ENCODE measurements around the gene LRP1B. TPM values are rescaled to one million over a fixed set of nuclear protein-coding genes. Genes with fewer than 3 reads are reported as not detected.

The LRP1B gene
- polyA plus RNA-seq, 1 donor from 2014 or later, result 12.7 TPM

- no peaks in the 10 kb centered on the region for H3K9me2 ChIP-seq (ENCODE audit: insufficient read depth, low read length)
- no peaks in the 10 kb centered on the region for H3K9me3 ChIP-seq (ENCODE audit: low read length)
- H3K9ac ChIP-seq (ENCODE audit: low read length), result no peak overlapping the region
- no peak overlapping the region for H3K4me3 ChIP-seq (ENCODE audit: low read length)
- no peaks in the 10 kb centered on the region for H4K20me1 ChIP-seq (ENCODE audit: insufficient read depth)
- H2AFZ ChIP-seq (ENCODE audit: low read depth, low read length), result no peak overlapping the region
- H3K27me3 ChIP-seq (ENCODE audit: insufficient read depth, low read depth, low read length), result no peaks in the 10 kb centered on the region
- no peak overlapping the region for H3K4me2 ChIP-seq (ENCODE audit: low read length)
- no peaks in the 10 kb centered on the region for H3K36me3 ChIP-seq (ENCODE audit: insufficient read depth, low read length)
- H3K79me2 ChIP-seq (replicated peaks; ENCODE audit: insufficient read depth, low read length), result no peaks in the 10 kb centered on the region
- no peak for TF ChIP-seq EP300 (conservative IDR thresholded peaks at IDR 0.05; ENCODE audit: poor library complexity, severe bottlenecking)
- TF ChIP-seq SMC3 (conservative IDR thresholded peaks at IDR 0.05; ENCODE audit: poor library complexity), result no peak
- H3F3A ChIP-seq (ENCODE audit: insufficient read depth, low read length, poor library complexity, severe bottlenecking), result no peaks in the 10 kb centered on the region
- no peak overlapping the region for H3K27ac ChIP-seq (ENCODE audit: low read length)
Observed at GRCh38 chr2:140770645-140771044, 1360.2 kb downstream of the LRP1B start.

GRCh38 chr2:140761807-140762206, 1369.0 kb downstream of the LRP1B start:
- Histone ChIP-seq H3K9me2 (ENCODE audit: insufficient read depth, low read length) (no peaks in the 10 kb centered on the region), H3F3A (ENCODE audit: insufficient read depth, low read length, poor library complexity, severe bottlenecking) (no peaks in the 10 kb centered on the region), H3K4me2 (ENCODE audit: low read length) (no peak overlapping the region), H3K27ac (ENCODE audit: low read length) (no peak overlapping the region), H3K79me2 (replicated peaks; ENCODE audit: insufficient read depth, low read length) (no peaks in the 10 kb centered on the region), H3K36me3 (ENCODE audit: insufficient read depth, low read length) (no peaks in the 10 kb centered on the region), H3K9ac (ENCODE audit: low read length) (no peak overlapping the region), H4K20me1 (ENCODE audit: insufficient read depth) (no peaks in the 10 kb centered on the region), H2AFZ (ENCODE audit: low read depth, low read length) (no peak overlapping the region), H3K9me3 (ENCODE audit: low read length) (no peaks in the 10 kb centered on the region), H3K4me3 (ENCODE audit: low read length) (no peak overlapping the region), H3K27me3 (ENCODE audit: insufficient read depth, low read depth, low read length) (no peaks in the 10 kb centered on the region)
- no peak for TF ChIP-seq EP300 (conservative IDR thresholded peaks at IDR 0.05; ENCODE audit: poor library complexity, severe bottlenecking)
- TF ChIP-seq MXI1 (conservative IDR thresholded peaks at IDR 0.05; ENCODE audit: poor library complexity, severe bottlenecking), result no peak
- TF ChIP-seq RAD21 (conservative IDR thresholded peaks at IDR 0.05), result no peak

GRCh38 chr2:140759426-140760156, 1371.2 kb downstream of the LRP1B start:
- no peaks in the 10 kb centered on the region for H3K79me2 ChIP-seq (replicated peaks; ENCODE audit: insufficient read depth, low read length)
- H3K4me2 ChIP-seq (ENCODE audit: low read length), result no peak overlapping the region
- H3K9me2 ChIP-seq (ENCODE audit: insufficient read depth, low read length), result no peaks in the 10 kb centered on the region
- H3K4me3 ChIP-seq (ENCODE audit: low read length), result no peak overlapping the region
- no peaks in the 10 kb centered on the region for H4K20me1 ChIP-seq (ENCODE audit: insufficient read depth)
- no peak overlapping the region for H3K9ac ChIP-seq (ENCODE audit: low read length)
- no peak overlapping the region for H3K27ac ChIP-seq (ENCODE audit: low read length)
- H2AFZ ChIP-seq (ENCODE audit: low read depth, low read length), result no peak overlapping the region
- no peaks in the 10 kb centered on the region for H3K27me3 ChIP-seq (ENCODE audit: insufficient read depth, low read depth, low read length)
- H3K36me3 ChIP-seq (ENCODE audit: insufficient read depth, low read length), result no peaks in the 10 kb centered on the region
- no peaks in the 10 kb centered on the region for H3F3A ChIP-seq (ENCODE audit: insufficient read depth, low read length, poor library complexity, severe bottlenecking)
- TF ChIP-seq POLR2AphosphoS5 (IDR thresholded peaks at IDR 0.05) (no peak), MXI1 (conservative IDR thresholded peaks at IDR 0.05; ENCODE audit: poor library complexity, severe bottlenecking) (no peak), EZH2 (IDR thresholded peaks at IDR 0.05; ENCODE audit: borderline replicate concordance, insufficient read depth, low read length, poor library complexity, severe bottlenecking) (no peak), SMC3 (conservative IDR thresholded peaks at IDR 0.05; ENCODE audit: poor library complexity) (no peak), RAD21 (conservative IDR thresholded peaks at IDR 0.05) (no peak), EP300 (conservative IDR thresholded peaks at IDR 0.05; ENCODE audit: poor library complexity, severe bottlenecking) (no peak), TAF1 (IDR thresholded peaks at IDR 0.05; ENCODE audit: low read depth) (no peak), CTCF (IDR thresholded peaks at IDR 0.05; ENCODE audit: poor library complexity, severe bottlenecking) (no peak), REST (IDR thresholded peaks at IDR 0.05; ENCODE audit: borderline replicate concordance) (no peak)
- no peaks in the 10 kb centered on the region for H3K9me3 ChIP-seq (ENCODE audit: low read length)

Data from neural cell (in vitro differentiated cells).